GM19468 (cell line): Measurements from ENCODE around the gene CARD8.
A peak's percentile ranks its signal among the peaks of the same experiment; 100 is the strongest.
"Not testable (repeated sequence)": the region's sequence is repeated elsewhere in the genome, so short reads cannot be mapped to it uniquely, and the experiment has no call there.

Experiments
- ATAC-seq: cut with Tn5 transposase; IDR thresholded peaks from one replicate; pipeline ENCODE4 v1.9.1; 2021; ENCODE audit warnings: mild to moderate bottlenecking, moderate library complexity, moderate number of reproducible peaks; ENCODE audit not compliant: unreplicated experiment; ENCODE audit errors: extremely low read depth

Gene CARD8, protein sequence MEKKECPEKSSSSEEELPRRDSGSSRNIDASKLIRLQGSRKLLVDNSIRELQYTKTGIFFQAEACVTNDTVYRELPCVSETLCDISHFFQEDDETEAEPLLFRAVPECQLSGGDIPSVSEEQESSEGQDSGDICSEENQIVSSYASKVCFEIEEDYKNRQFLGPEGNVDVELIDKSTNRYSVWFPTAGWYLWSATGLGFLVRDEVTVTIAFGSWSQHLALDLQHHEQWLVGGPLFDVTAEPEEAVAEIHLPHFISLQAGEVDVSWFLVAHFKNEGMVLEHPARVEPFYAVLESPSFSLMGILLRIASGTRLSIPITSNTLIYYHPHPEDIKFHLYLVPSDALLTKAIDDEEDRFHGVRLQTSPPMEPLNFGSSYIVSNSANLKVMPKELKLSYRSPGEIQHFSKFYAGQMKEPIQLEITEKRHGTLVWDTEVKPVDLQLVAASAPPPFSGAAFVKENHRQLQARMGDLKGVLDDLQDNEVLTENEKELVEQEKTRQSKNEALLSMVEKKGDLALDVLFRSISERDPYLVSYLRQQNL

DNA sequence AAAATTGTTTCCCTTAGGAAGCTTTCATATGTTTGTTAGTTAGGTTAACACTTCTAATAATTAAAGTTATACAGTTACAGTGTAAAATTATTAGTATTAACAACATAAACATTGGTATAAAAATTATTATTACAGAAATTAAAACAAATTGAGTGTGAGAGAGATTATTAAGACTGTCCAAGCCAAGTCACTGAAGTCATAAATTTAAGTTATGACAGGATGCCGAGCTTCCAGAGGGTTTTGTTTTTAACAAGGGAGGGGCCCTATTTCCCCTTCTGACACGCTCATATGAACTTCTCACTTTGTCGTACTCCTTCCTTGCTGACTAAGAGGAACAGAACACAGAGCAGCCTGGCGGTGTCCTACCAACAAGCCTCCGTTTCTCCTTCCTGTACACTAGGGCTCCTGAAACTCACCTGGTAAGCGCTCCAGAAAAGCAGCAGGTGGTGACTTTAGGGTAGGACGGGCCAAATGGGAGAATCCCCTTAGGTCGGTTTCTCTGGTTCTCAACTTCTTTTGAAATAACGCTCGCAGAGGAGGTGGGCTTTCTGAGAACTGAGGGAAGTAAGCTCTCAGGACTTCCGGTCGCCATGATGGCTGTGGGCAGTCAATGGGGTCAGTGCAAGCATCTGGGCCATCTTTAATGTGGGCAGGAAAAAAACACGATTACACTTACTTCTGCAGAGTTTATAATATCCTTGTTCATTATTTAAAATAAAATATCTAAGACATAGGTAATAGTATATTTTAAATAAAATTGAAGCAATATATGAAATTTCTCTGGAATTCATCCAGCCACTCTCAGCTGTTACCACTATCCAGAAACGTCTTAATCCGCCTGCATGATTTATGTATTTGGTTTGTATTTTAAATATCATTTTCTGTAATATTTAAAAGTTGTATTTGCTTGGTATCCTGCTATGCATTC lies at the start of gene CARD8:
Gene CARD8, minus strand, starts transcription at position 537 of the 928 bp plus-strand sequence. CDS start 14,892 bp downstream, outside the sequence.
- ATAC-seq = no peak

DNA sequence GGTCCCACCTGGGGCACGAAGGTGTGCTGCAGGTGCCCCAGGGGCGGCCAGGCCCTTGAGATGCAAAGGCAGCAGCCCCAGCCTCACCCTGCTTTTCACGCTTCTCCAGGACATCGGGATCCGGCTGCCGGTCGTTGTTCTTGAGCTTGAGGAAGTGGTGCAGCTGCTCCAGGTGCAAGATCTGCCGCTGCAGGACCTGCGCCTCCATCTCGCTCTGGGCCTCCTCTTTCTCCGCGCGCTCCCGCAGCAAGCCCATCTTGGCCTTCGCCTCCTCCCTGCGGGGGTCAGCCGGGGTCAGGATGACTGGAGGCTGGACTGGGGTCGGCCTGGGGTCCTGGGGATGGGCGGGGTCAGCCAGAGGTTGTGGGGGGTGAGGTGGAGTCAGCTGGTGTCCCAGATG lies 48.2 kb upstream of the CARD8 start:
- ATAC-seq = no peak

DNA sequence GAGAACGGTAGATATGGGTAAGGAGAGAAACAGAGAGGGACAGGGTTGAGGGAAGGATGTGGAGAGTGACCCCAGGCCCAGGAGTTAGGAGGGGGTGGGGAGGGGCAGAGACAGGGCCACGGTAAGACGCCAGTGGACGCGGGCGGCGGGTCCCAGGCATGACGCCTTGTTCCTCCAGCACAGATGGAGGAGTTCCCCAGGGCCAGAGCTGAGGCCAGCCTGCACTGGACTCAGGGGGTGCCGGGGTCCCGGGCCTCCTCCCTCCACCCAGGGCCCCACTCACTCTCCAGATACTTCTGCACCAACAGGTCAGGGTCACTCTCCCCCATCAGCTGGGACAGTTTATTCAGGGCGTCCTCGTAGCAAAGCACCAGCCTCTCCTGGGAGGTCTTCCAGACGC lies 47.7 kb upstream of the CARD8 start:
- ATAC-seq = no peak

DNA sequence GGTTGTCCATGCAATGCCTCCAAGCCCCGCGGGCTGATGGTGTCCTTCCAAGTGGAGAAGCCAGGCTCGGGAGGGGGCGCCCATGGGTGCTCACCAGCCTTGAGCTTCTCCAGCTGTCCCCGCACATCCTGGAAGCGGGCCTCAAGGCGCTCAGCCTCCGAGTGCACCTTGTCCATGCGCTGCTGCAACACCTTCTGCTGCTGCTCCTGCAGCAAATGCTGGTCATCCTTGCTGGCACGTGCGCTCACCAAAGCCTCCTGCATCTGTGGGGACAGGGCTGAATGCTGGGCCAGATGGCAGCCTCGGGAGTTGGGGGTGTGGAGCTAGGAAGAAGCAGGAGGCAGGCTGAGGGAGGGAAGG lies 46.9 kb upstream of the CARD8 start:
- ATAC-seq = no peak

DNA sequence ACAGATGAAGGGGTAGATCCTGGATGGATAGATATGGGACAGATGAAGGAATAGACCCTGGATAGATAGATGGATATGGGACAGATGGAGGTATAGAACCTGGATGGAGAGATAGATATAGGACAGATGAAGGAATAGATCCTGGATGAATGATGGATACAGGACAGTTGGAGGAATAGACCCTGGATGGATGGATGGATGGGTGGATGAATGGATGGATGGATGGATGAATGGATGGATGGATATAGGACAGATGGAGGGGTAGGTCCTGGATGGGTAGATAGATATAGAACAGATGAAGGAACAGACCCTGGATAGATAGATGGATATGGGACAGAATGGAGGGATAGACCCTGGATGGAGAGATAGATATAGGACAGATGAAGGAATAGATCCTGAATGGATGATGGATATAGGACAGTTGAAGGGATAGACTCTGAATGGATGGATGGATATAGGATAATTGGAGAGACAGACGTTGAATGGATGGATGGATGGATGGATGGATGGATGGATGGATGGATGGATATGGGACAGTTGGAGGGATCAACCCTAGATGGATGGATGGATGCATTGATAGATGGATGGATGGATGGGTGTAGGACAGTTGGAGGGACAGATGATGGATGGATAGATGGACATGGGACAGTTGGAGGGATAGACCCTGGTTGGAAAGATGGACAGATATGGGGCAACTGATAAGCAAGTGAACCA lies 46.3 kb upstream of the CARD8 start:
- no peak for ATAC-seq

DNA sequence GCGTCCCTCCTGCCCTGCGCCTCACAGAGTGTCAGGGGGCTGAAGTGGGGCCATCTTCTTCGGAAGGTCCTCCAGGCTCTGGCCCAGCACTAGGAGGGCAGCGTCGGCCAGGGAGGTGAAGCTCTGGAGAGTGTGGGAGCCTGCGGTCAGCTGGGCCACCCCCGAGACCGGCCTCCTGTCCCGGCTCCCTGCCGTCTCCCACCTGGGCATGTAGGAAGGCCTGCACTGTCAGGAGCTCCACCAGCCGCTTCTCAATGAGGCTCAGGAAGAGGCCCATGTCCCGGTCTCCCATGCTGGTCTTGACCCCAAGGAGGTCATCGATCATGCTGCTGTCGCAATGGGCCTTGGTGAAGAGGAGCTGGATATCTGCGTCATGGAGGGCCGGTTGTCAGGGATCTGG lies 42.3 kb upstream of the CARD8 start:
- no peak for ATAC-seq

DNA sequence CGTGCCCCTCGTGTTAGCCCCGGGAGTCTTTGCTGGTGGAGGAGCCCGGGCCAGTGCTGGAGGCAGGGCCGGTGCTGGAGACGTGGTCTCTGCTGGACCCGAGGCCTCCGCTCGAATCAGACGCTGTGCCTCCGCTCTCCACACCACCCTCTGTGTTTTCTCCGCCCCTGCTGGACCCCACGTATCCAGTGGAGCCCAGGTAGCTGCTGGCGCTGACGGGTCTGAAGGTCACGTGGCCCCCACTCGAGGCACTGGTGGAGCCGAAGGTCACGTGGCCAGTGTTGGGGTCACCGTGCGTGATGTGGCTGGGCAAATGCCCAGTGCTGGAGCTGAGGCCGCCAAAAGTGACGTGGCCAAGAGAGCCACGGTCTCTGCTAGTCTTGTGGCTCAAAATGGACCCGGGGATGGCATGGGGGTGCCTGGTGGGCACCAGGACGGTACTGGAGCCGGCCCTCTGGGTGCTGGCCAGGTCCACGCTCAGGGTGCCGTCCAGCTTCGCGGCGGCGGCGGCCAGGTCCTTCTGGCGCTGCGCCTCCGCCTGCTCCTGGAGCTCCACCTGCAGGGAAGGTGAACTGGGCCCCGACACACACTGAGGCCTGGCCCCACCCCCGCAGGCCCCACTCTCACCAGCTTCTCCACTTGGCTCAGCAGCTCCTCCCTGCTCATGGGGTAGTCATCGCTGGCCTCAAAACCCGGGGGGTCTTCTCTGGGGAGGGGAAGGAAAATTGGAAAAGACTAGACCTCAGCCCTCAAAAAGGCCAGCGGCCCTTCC lies 41.4 kb upstream of the CARD8 start:
- no peak for ATAC-seq

DNA sequence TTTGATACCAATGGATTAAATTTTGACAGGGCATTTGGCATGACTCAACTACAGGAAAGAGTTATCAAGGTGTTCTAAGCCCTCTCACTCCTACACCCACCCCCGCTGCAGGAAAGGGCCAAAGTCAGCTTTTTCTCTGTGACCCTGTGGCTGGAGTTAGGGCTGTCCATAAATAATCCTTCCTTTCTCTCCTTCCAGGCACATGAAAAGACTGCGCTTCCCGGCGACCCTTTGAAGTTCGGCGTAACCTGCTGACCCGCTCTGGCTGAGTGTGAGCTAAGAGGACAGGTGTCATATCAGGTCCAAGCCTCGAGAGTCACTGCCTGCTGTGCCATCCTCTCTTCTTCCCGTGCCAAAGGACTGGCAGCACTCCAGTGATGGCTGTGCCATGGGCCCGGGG lies 39.7 kb upstream of the CARD8 start:
- ATAC-seq = no peak

DNA sequence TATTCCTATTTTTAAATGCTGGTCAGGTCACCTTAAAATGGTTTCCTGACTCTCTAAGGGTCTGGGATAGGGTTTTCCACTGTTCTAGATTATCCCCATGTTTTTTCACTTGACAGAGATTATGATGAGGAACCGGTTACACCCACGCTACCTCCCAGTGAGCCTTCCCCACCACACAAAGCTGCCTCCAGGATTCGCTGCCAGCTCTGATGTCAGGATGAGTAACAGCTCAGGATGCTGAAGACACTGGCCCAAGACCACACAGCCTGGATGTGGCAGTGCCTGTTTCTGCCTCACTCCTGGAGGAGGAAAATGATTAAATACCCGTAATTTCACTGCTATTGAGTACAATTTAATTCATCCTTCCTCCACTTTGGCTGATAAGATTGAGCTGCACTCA lies 37.1 kb upstream of the CARD8 start:
- ATAC-seq = no peak

DNA sequence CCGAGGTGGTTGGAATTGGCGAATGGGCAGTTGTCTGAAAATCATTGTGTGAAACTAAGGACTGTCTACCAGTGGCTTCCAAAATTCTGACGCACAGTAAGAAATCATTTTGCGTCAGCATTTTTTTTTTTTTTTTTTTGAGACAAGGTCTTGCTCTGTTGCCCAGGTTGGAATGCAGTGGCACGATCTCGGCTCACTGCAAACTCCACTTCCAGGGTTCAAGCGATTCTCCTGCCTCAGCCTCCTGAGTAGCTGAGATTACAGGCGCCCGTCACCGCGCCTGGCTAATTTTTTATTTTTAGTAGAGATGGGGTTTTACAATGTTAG lies 35.7 kb upstream of the CARD8 start:
- ATAC-seq = not testable (repeated sequence)

DNA sequence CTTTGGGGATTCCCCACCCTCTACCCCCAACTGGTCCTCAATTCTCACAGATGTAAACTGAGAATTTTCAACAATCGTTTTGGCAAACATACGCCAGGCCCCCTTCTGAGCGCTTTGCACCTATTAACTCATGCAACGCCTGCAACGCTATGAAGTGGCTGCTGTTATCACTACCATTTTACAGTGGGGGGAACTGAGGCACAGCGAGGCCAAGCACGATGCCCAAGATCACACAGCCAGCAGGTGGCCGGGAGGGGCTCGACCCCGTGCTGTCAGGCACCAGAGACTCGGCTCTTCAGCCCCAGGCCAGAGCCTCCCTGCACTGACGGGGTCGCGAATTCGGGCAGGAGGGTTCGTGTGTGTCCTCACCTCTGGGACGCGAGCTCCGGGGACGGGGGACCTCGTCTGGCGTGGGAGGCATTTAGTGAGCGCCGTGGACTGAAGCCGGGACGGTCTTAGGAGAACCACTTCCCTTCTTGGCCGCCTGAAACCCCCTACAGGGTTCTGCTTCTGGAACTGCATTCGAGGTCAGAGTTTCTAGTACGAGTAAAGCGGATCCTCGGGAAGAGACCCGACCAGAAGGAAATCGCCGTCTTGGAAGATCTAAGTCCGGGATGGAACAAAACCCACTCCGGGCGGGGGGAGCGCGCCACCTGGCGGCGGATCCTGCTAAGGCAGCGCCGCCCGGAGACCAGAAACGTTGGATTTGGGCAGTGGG lies 35.2 kb upstream of the CARD8 start:
- ATAC-seq = no peak

DNA sequence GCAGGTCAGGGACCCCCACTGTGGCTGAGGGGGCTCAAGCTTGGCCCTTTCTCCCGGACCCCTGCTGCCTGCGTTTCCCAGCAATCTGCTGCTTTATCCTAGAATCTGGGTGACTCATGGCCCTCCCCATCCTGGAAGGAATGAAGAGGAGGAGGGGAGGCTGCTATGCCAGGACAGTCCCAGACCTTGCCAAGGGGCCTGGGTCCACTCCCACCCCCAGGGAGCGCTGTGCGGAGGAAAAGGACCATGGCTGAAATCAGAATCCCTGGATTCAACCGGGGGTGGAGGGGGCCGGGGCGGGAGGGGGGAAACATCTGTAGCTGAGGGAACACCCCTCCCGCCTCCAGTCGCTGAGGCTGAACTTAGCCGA lies 34.7 kb upstream of the CARD8 start:
- no peak for ATAC-seq

DNA sequence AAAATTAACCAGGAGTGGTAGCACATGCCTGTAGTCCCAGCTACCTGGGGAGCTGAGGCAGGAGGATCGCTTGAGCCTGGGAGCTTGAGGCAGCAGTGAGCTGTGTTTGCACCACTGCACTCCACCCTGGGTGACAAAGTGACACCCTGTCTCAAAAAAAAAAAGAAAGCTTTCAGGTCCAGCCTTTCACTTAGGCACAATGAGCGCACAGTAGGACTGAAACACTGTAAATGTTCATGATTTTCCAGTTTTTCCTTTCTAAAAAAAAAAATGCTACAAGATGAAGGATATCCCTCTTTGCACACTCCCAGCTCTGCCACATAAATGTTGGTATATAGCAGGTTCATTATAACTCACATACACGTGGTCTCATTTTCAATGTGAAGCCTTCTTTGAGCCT lies 32.0 kb upstream of the CARD8 start:
- ATAC-seq = no peak

DNA sequence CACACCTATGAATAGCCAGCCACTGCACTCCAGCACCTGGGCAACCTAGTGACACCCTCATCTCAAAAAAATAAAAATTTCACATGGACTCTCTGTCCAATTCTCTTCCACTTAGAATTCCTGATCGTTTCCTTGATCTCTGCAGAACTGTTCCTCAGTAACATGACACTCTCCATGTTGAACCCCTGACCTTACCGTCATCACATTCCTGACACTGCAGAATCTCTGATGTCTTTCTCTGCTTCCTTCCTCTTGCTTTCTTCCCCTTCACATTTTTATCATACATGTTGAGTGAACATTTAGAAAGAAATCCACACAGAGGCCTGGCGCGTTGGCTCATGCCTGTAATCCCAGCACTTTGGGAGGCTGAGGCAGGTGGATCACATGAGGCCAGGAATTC lies 29.2 kb upstream of the CARD8 start:
- no peak for ATAC-seq

DNA sequence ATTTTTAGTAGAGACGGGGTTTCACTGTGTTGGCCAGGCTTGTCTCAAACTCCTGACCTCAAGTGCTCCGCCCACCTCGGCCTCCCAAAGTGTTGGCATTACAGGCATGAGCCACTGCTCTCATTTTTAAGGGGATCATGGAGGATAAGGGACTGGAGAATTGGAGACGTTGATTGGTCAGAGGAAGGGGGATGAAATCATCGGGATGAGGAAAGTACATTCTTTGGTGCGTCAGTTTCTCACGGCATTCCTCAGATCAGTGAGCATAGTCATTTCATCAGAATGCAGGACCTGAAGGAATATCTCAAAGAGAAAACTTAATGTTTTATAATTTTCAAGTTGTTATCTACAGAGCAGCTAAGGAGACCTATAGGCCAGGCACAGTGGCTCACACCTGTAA lies 28.2 kb upstream of the CARD8 start:
- ATAC-seq = no peak

DNA sequence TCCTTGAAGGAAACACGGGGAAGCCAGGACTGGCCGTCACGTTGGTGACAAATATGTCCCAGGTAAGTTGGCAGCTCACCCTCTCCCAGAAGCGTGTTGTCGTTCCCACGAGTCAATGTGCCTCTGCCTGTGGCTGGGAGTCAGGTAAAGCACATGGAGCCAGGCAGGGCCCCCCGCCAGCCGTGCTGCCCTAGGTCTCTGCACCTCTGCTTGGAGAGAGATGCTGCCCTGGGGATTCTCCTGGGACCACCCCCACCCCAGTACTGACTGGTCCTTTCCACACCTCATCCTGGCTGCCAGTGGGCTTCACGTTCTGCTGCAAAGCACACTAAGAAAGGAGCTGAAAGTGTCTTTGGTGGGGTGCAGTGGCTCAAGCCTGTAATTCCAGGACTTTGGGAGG lies 24.0 kb upstream of the CARD8 start:
- no peak for ATAC-seq

DNA sequence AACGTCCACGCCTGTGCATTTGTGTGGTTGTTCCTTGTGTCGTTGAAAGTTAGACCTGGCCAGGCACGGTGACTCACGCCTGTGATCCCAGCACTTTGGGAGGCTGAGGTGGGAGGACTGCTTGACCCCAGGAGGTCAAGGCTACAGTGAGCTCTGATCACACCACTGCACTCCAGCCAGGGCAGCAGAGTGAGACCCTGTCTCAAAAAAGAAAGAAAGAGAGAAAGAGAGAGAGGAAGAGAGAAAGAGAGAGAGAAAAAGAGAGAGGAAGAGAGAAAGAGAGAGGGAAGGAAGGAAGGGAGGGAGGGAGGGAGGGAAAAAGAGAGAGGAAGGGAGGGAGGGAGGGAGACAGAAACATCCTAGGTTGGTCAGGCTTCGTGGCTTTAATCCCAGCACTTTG lies 19.2 kb upstream of the CARD8 start:
- ATAC-seq = no peak

DNA sequence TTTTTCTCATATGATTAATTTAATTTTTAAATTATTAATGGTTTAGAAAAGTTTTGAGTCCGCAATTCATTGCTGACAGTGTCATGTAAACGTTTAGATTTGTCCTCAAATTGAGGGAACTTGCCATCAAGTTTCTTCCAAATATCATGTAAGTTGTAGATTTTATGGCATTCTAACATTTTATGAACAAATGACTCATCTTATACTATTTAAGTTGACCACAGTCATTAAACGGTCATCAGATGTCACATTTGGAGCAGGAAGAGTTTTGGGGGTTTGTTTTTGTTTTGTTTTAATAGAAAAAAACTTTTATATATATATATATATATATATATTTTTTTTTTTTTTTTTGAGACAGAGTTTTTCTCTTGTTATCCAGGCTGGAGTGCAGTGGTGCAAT lies 18.5 kb upstream of the CARD8 start:
- ATAC-seq = no peak

DNA sequence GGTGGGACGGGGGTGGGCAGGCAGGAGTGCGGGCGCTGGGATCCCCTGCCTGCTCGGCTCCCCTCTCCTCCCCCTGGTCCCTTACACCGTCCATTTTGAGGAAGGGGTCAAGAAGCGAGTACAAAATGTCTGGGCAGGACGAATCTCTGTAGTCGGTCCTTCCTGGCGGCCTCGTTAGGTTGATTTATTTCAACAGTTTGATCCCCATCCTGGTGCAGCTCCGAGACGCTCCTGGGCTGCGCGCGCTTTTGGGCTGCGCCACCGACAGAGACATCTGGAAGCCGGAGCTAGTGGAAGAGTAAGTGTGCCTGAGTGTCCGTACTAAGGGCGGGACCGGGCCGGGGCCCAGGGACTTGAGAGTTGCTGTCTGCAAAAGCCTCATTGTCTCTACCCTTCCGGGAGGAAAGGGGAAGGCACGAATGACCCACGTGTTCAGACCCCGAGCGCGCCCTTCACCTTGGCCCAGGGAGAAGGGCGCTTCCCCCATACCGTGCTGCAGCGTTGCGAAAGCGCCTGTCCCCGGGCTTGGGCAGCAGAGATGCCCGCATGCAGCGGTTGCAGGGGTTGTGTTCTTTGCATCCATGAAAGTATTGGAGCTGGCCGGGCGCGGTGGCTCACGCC lies 15.9 kb upstream of the CARD8 start:
- ATAC-seq = peak; percentile 32
